Measurements from ENCODE around the gene CFAP99.

CFAP99 gene

GRCh38 chr4:2411786-2412510 is 6.8 kb upstream of the CFAP99 start:
- DNase-seq (ENCODE audit: low read depth in 2 of 2) = no peak

GRCh38 chr4:2412534-2412884 is 6.2 kb upstream of the CFAP99 start:
- peak in 1 of 2 donors; percentile 17 for DNase-seq (ENCODE audit: low read depth in 2 of 2)

- DNase-seq (ENCODE audit: low read depth in 2 of 2) = peak; percentile 38 to 63
Observed at GRCh38 chr4:2412885-2413716, 5.7 kb upstream of the CFAP99 start.

- DNase-seq (ENCODE audit: low read depth in 2 of 2) = no peak
Observed at GRCh38 chr4:2413821-2414610, 4.7 kb upstream of the CFAP99 start.

GRCh38 chr4:2415213-2415612 is 3.5 kb upstream of the CFAP99 start:
- DNase-seq (ENCODE audit: low read depth in 2 of 2) = no peak

GRCh38 chr4:2415881-2416563 is 2.7 kb upstream of the CFAP99 start:
- no peak for DNase-seq (ENCODE audit: low read depth in 2 of 2)

GRCh38 chr4:2416564-2417225 is 2.1 kb upstream of the CFAP99 start:
- no peak for DNase-seq (ENCODE audit: low read depth in 2 of 2)

GRCh38 chr4:2417226-2417764 is 1.5 kb upstream of the CFAP99 start:
- no peak for DNase-seq (ENCODE audit: low read depth in 2 of 2)

GRCh38 chr4:2417765-2418649 is 748 bp upstream of the CFAP99 start, which contains the start of gene ZFYVE28:
Gene ZFYVE28 (minus strand): TSS chr4:2418645. CDS start chr4:2418323, 322 bp downstream.
- DNase-seq (ENCODE audit: low read depth in 2 of 2) = no peak

- no peak for DNase-seq (ENCODE audit: low read depth in 2 of 2)
Observed at GRCh38 chr4:2419814-2420213, 1.1 kb downstream of the CFAP99 start.

GRCh38 chr4:2421928-2422327 is 3.2 kb downstream of the CFAP99 start:
- no peak for DNase-seq (ENCODE audit: low read depth in 2 of 2)

- no peak for DNase-seq (ENCODE audit: low read depth in 2 of 2)
Observed at GRCh38 chr4:2423066-2423465, 4.3 kb downstream of the CFAP99 start.

GRCh38 chr4:2423695-2424094 is 4.9 kb downstream of the CFAP99 start:
- no peak for DNase-seq (ENCODE audit: low read depth in 2 of 2)

GRCh38 chr4:2424581-2424980 is 5.8 kb downstream of the CFAP99 start:
- no peak for DNase-seq (ENCODE audit: low read depth in 2 of 2)

GRCh38 chr4:2425386-2426068 is 6.8 kb downstream of the CFAP99 start:
- DNase-seq (ENCODE audit: low read depth in 2 of 2) = no peak

- no peak for DNase-seq (ENCODE audit: low read depth in 2 of 2)
Observed at GRCh38 chr4:2426069-2426397, 7.3 kb downstream of the CFAP99 start.

GRCh38 chr4:2426711-2427275 is 8.0 kb downstream of the CFAP99 start:
- DNase-seq (ENCODE audit: low read depth in 2 of 2) = no peak

GRCh38 chr4:2427383-2428334 is 8.9 kb downstream of the CFAP99 start:
- DNase-seq (ENCODE audit: low read depth in 2 of 2) = no peak

All from stimulated activated CD4-positive, alpha-beta T cell treated with anti-CD3 and anti-CD28 coated beads, Interleukin-1b, Interleukin-23, amount 100 ng/mL, for 1 hour (primary cell).